ENCODE data around the gene TMED5. TPM values are rescaled to one million over a fixed set of nuclear protein-coding genes. Genes with fewer than 3 reads are reported as not detected.
"Not testable (repeated sequence)": the region's sequence is repeated elsewhere in the genome, so short reads cannot be mapped to it uniquely, and the experiment has no call there.

Gene TMED5
- polyA plus RNA-seq (2012; ENCODE audit: low read depth, missing spikeins), result 23.3 TPM

DNA sequence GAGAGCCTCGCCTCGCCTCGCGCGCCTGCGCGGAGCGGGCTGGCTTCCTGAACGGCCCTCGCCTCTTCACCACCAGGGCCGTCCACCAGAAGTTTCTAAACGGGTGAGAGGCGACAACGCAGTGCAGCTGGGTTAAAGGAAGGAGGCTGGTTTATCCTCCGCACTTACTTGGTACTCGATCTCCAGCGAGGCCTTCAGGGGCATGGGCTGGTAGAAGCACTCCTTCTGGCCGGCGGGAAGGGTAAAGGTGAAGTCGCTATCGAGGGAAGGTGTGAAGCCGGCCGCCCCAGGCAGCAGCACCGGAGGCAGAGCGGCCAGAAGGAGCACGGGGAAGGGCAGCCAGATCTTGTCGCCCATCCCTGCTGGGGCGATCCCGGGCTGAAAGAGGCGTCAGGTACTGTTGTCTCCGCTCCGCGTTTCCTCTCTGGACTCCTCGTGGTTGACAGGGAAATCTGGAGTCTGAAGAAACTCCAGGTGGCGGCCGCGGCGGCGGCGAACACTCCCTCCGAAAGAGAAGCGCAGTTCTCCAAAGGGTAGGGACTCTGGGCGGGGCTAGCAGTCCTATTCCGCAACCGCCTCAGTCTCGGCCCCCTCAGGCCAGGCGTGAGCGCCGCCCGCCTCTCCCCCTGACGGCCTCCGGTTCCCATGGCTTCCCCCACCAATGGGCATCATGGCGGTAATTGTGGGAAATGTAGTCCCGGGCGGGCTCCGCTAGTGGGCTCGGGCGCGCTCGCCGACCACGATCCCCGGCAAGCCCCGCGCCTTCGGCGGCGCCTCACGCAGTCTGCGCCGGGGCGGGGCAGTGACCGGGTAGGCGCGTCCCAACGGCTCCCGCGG lies at the start of gene TMED5:
Gene TMED5, minus strand, starts transcription at position 528 of the 837 bp plus-strand sequence. Its CDS starts 171 bp downstream, at position 357.
- FAIRE-seq (peak; percentile 98), DNase-seq (ENCODE audit: insufficient read length, low spot score) (peak; percentile 64)
- TF ChIP-seq SPI1 (IDR thresholded peaks at IDR 0.05; ENCODE audit: low read depth, low read length) (peak; percentile 25; the same call in 1 of the 2 replicates), POLR2AphosphoS5 (IDR thresholded peaks at IDR 0.05; ENCODE audit: low read depth, low read length) (peak; percentile 76), TAF1 (IDR thresholded peaks at IDR 0.05; ENCODE audit: low read depth, low read length) (no peak; the same call in 1 of the 2 replicates), POLR2A (IDR thresholded peaks at IDR 0.05; ENCODE audit: low read depth, low read length) (peak; percentile 86), POU2F2 (IDR thresholded peaks at IDR 0.05; ENCODE audit: low read depth, low read length) (peak; percentile 55), PAX5 (IDR thresholded peaks at IDR 0.05; ENCODE audit: insufficient read depth, low read length, severe bottlenecking) (no peak)

DNA sequence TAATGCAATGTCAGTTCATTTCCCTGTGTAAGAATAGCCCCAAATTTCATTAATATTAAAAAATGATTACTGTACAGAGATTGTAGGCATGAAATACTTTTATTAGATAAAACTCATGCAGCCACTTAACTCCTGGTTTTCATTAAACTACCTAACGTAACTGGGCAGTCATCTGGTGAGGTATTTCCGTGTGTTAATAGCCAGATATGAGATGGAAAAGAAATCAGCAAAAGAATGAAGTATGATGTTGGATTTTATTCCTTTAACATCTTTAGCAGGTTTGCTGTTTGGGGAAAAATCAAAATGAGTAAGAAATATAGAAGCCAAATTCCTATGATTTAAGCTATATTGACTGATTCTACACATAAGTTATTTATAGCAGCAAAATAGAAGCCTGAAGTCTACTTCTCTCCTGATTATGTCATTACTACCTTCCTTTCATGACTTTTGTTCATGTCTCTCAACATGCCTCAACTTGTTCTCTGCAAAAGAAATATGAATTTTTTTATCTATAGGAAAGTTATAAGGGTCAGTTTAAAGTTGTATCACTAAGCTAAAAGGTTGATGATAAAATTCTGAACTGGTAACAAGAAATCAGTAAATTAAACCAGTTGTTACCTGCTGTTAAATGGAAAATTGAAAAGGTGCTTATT lies 42.9 kb upstream of the TMED5 start:
- no peak for FAIRE-seq
- no peak for TF ChIP-seq POLR2A (IDR thresholded peaks at IDR 0.05; ENCODE audit: low read depth, low read length)
- TF ChIP-seq POU2F2 (IDR thresholded peaks at IDR 0.05; ENCODE audit: low read depth, low read length), result no peak
- no peak for TF ChIP-seq PAX5 (IDR thresholded peaks at IDR 0.05; ENCODE audit: insufficient read depth, low read length, severe bottlenecking)
- no peak for TF ChIP-seq SPI1 (IDR thresholded peaks at IDR 0.05; ENCODE audit: low read depth, low read length)
- TF ChIP-seq TAF1 (IDR thresholded peaks at IDR 0.05; ENCODE audit: low read depth, low read length), result no peak
- no peak for TF ChIP-seq POLR2AphosphoS5 (IDR thresholded peaks at IDR 0.05; ENCODE audit: low read depth, low read length)
- DNase-seq (ENCODE audit: insufficient read length, low spot score), result no peak

DNA sequence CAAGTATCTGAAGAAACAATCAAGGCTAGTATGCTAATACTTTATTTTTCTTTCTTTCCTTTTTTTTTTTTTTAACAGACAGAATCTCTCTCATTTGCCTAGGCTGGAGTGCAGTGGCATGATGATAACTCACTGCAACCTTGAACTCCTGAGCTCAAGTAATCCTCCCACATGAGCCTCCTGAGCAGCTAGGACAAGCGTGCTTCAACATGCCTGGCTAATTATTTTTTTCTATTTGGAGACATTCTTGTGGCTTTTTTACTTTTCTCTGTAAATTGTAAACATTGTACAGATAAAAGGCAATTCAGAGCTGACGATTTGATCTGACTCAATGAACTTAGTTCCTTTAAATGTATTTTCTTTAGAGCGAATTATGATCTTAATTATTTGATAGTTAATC lies 41.7 kb upstream of the TMED5 start:
- FAIRE-seq (no peak), DNase-seq (ENCODE audit: insufficient read length, low spot score) (no peak)
- TF ChIP-seq PAX5 (IDR thresholded peaks at IDR 0.05; ENCODE audit: insufficient read depth, low read length, severe bottlenecking) (no peak), POLR2AphosphoS5 (IDR thresholded peaks at IDR 0.05; ENCODE audit: low read depth, low read length) (no peak), TAF1 (IDR thresholded peaks at IDR 0.05; ENCODE audit: low read depth, low read length) (no peak), POLR2A (IDR thresholded peaks at IDR 0.05; ENCODE audit: low read depth, low read length) (no peak), POU2F2 (IDR thresholded peaks at IDR 0.05; ENCODE audit: low read depth, low read length) (no peak), SPI1 (IDR thresholded peaks at IDR 0.05; ENCODE audit: low read depth, low read length) (no peak)

DNA sequence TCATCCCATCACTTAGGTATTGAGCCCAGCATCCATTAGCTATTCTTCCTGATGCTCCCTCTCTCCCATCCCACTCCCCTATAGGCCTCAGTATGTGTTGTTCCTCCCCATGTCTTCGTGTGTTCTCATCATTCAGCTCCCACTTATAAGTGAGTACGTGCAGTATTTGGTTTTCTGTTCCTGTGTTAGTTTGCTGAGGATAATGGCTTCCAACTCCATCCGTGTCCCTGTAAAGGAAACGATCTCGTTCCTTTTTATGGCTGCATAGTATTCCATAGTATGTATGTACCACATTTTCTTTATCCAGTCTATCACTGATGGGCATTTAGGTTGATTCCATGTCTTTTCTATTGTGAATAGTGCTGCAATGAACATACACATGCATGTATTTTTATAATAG lies 40.5 kb upstream of the TMED5 start:
- not testable (repeated sequence) for FAIRE-seq; DNase-seq (ENCODE audit: insufficient read length, low spot score)

DNA sequence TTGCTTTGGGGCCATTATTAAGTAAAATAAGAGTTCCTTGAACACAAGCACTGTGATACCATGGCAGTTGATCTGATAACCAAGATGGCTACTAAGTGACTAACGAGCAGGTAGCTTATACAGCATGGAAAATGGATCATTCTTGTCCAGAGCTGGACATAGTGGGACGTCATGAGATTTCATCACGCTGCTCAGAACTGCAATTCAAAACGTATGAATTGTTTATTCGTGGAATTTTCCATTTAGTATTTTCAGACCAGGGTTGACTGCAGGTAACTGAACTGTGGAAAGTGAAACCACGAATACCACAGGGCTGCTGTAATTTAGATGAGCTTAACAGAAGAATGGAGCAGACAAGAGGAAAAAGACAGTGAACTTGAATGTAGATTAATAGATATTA lies 39.2 kb upstream of the TMED5 start:
- peak; percentile 86 for FAIRE-seq
- no peak for TF ChIP-seq POLR2A (IDR thresholded peaks at IDR 0.05; ENCODE audit: low read depth, low read length)
- no peak for TF ChIP-seq PAX5 (IDR thresholded peaks at IDR 0.05; ENCODE audit: insufficient read depth, low read length, severe bottlenecking)
- TF ChIP-seq SPI1 (IDR thresholded peaks at IDR 0.05; ENCODE audit: low read depth, low read length), result no peak
- TF ChIP-seq POU2F2 (IDR thresholded peaks at IDR 0.05; ENCODE audit: low read depth, low read length), result no peak
- TF ChIP-seq POLR2AphosphoS5 (IDR thresholded peaks at IDR 0.05; ENCODE audit: low read depth, low read length), result no peak
- no peak for TF ChIP-seq TAF1 (IDR thresholded peaks at IDR 0.05; ENCODE audit: low read depth, low read length)

DNA sequence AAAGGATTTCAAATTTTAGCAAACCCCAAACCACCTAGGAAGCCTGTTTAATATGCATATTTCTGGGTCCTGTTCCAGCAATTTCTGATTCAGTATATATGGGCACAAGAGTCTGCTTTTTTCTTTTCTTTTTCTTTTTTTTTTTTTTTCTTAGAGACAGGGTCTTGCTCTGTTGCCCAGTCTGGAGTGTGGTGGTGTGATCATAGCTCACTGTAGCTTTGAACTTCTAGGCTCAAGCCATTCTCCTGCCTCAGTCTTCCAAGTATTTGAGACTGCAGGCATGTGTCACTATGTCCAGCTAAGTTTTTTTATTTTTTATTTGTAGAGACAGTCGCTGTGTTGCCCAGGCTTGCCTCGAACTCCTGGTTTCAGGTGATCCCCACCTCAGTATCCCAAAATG lies 35.1 kb upstream of the TMED5 start:
- no peak for DNase-seq (ENCODE audit: insufficient read length, low spot score)
- FAIRE-seq, result no peak
- TF ChIP-seq POU2F2 (IDR thresholded peaks at IDR 0.05; ENCODE audit: low read depth, low read length) (no peak), TAF1 (IDR thresholded peaks at IDR 0.05; ENCODE audit: low read depth, low read length) (no peak), POLR2AphosphoS5 (IDR thresholded peaks at IDR 0.05; ENCODE audit: low read depth, low read length) (no peak), POLR2A (IDR thresholded peaks at IDR 0.05; ENCODE audit: low read depth, low read length) (no peak), PAX5 (IDR thresholded peaks at IDR 0.05; ENCODE audit: insufficient read depth, low read length, severe bottlenecking) (no peak), SPI1 (IDR thresholded peaks at IDR 0.05; ENCODE audit: low read depth, low read length) (no peak)

More for the DNA sequence above, 39.2 kb upstream of the TMED5 start:
- no peak for DNase-seq (ENCODE audit: insufficient read length, low spot score)

DNA sequence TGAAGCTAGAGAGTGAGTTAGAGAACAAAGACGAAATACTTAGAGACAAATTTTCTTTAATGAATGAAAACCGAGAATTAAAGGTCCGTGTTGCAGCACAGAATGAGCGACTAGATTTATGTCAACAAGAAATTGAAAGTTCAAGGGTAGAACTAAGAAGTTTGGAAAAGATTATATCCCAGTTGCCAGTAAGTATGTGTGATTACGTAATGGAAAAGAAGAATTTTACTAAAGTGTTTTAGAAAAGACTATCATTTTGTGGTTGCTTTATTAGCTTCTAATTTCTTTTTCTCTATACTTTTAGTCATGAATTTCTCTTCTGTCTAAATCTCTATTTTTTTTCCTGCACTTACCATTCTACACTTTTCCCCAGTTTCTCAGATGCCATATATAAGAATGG lies 27.0 kb upstream of the TMED5 start:
- DNase-seq (ENCODE audit: insufficient read length, low spot score) (no peak), FAIRE-seq (no peak)
- no peak for TF ChIP-seq PAX5 (IDR thresholded peaks at IDR 0.05; ENCODE audit: insufficient read depth, low read length, severe bottlenecking)

DNA sequence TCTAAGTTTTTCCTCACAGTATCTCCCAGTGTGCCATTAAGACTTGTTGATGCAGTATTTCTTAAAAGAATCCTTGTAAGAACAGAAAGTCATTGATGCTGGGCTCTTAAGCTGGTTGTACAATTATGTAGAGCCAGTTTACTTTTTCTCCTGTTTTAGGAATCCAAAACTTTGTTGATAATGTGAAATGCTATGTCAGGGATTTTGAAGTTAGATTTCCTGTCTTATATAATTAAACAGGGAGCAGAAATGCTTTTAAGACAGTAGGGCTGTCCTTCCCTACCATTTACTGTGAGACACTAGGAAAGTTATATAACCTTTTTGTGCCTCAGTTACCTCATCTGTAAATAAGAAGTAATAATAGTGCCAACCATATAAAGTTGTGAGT lies 26.3 kb upstream of the TMED5 start:
- TF ChIP-seq PAX5 (IDR thresholded peaks at IDR 0.05; ENCODE audit: insufficient read depth, low read length, severe bottlenecking) (no peak), POLR2A (IDR thresholded peaks at IDR 0.05; ENCODE audit: low read depth, low read length) (no peak), POLR2AphosphoS5 (IDR thresholded peaks at IDR 0.05; ENCODE audit: low read depth, low read length) (no peak), POU2F2 (IDR thresholded peaks at IDR 0.05; ENCODE audit: low read depth, low read length) (no peak), SPI1 (IDR thresholded peaks at IDR 0.05; ENCODE audit: low read depth, low read length) (no peak), TAF1 (IDR thresholded peaks at IDR 0.05; ENCODE audit: low read depth, low read length) (no peak)
- FAIRE-seq (no peak), DNase-seq (ENCODE audit: insufficient read length, low spot score) (no peak)

DNA sequence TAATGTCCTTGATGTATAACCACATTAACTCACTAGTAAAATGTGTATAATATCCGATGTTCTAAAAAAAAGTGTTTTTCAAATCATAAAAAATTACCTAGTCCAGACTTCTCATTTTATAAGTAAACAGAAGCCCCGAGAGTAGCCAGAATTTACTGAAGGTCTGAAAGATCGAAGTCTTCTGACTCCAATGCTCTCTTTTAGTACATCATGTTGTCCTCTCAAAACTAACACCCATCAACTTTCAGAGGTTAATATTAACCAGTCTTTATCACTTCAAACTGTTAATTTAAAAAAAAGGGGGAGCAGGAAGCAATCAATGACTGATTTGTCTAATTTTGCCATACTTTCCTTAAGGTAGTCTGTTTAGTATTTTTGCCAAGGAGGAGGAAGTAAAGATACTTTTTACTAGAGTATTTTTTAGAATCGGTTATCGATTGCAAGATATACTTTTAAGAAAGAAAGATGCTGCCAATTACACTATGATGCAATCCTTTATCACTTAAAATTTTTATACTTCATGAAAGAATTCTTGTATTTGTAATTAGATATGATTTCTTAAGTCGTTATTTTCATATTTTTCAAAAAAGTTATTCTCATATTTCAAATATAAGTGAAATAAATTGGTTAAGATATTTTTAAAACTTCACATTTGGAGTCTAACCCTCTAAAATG lies 25.8 kb upstream of the TMED5 start:
- no peak for TF ChIP-seq TAF1 (IDR thresholded peaks at IDR 0.05; ENCODE audit: low read depth, low read length)
- FAIRE-seq, result no peak
- no peak for DNase-seq (ENCODE audit: insufficient read length, low spot score)

DNA sequence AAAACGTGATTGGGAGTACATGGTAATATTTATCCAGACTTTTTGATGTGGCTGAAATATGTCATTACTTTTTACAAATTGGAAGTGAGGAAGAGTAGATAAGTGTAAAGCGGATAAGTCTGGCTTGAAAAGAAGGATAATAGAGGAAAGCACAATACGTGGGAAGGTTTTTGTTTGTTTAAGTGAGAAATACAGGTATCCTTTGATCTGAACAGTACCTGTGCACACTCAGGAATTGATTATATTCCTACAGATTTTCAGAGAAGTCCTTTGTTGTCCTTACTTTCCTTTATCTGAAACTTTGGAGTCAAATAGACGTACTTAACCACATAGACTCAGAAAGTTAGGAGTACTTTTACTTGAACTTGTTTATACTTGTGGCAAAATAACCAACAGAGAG lies 20.5 kb upstream of the TMED5 start:
- no peak for TF ChIP-seq POU2F2 (IDR thresholded peaks at IDR 0.05; ENCODE audit: low read depth, low read length)
- TF ChIP-seq POLR2AphosphoS5 (IDR thresholded peaks at IDR 0.05; ENCODE audit: low read depth, low read length), result no peak
- TF ChIP-seq SPI1 (IDR thresholded peaks at IDR 0.05; ENCODE audit: low read depth, low read length), result no peak
- no peak for TF ChIP-seq TAF1 (IDR thresholded peaks at IDR 0.05; ENCODE audit: low read depth, low read length)
- DNase-seq (ENCODE audit: insufficient read length, low spot score) (no peak), FAIRE-seq (no peak)

Data from GM12891 (cell line).